Gastroesophageal sphincter (tissue), 4 donors: ENCODE data around the gene USHBP1. TPM values are rescaled to one million over a fixed set of nuclear protein-coding genes. Genes with fewer than 3 reads are reported as not detected.

Experiments used
- ATAC-seq: fragments of 150-250 bp; one replicate; pipeline ENCODE4 v1.9.1; 2016; ENCODE audit warnings: mild to moderate bottlenecking, moderate library complexity
- H3K27ac ChIP-seq, 4 donors: fragments of 200-600 bp; sonication (generic) in 3 of 4; 1 replicate in 3 of 4; 2 replicates in 1 of 4; pipeline ENCODE4 v1.5.1; 2016 to 2019
- H3K27me3 ChIP-seq: fragments of 200-600 bp; sonication (generic); one replicate; pipeline ENCODE4 v1.5.1; 2019
- H3K36me3 ChIP-seq, 2 donors: fragments of 200-600 bp; sonication (generic); one replicate each; pipeline ENCODE4 v1.5.1; 2019; ENCODE audit warnings: control low read depth in 1 of 2
- H3K4me1 ChIP-seq, 3 donors: fragments of 200-600 bp; sonication (generic); 1 replicate in 2 of 3; 2 replicates in 1 of 3; pipeline ENCODE4 v1.5.1; 2016 to 2019; ENCODE audit warnings: control low read depth in 2 of 3
- H3K4me3 ChIP-seq, 2 donors: fragments of 200-600 bp; sonication (generic); one replicate each; pipeline ENCODE4 v1.5.1; 2019; ENCODE audit warnings: mild to moderate bottlenecking in 1 of 2, moderate library complexity in 1 of 2
- H3K9me3 ChIP-seq, 3 donors: fragments of 200-600 bp; sonication (generic); one replicate each; pipeline ENCODE4 v1.5.1; 2017 to 2019; ENCODE audit warnings: control low read depth in 2 of 3
- EP300 ChIP-seq: sonication (generic); formaldehyde crosslinking; IDR thresholded peaks from one replicate; pipeline ENCODE4 v1.6.1; 2017; ENCODE audit warnings: antibody characterized with exemption, mild to moderate bottlenecking
- POLR2A ChIP-seq, 2 donors: fragments of 450-650 bp; IDR thresholded peaks; one replicate each; pipeline ENCODE4 v1.6.1; 2017; ENCODE audit warnings: antibody characterized with exemption in 2 of 2, mild to moderate bottlenecking in 2 of 2, moderate library complexity in 1 of 2
- POLR2AphosphoS5 ChIP-seq: sonication (generic); formaldehyde crosslinking; IDR thresholded peaks from one replicate; pipeline ENCODE4 v1.6.1; 2017; ENCODE audit warnings: antibody characterized with exemption
- WGBS, 2 donors: methylation state at CpG; one replicate each; pipeline ENCODE4 v1.1.5; 2018; ENCODE audit warnings: low coverage in 1 of 2; 5-methylcytosine and 5-hydroxymethylcytosine counted together
- total RNA-seq, 4 donors: library from RNA; depleted of rRNA; stranded (reverse); fragments of >200 nt; gene quantifications; one replicate each; pipeline ENCODE4 v1.1.0, GENCODE V29; 2016
- TF ChIP-seq, protein P1 (sequence below), 4 experiments: fragments of 200-600 bp in 2 of 4; fragments of 450-650 bp in 2 of 4; sonication (generic) in 1 of 4; IDR thresholded peaks; one replicate each; pipeline ENCODE4 v1.5.1; 2017 to 2019; ENCODE audit warnings: antibody characterized with exemption in 4 of 4, mild to moderate bottlenecking in 2 of 4, moderate library complexity in 2 of 4

USHBP1 gene
- total RNA-seq, 4 donors from 2014 or later = 4.6 to 9.6 (median 5.1) TPM

DNA sequence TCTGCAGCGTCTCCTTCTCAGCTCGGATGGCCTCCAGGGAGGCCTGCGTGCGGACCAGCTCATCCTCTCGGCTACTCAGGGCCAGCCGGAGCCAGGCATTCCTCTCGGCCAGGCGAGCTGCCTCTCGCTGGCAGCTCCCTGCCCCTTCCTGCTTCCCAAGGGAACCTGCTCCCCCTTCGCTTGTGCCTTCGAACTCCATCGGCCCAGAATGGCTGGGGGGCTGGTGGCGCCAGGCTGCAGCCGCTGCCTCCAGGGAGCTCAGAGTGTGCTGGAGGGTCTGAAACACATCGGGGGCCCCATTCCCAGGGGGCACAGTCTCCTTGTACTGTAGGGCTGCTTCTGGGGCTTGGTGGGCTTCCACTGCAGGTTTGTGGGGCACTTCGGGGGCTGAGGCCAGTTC, 2.0 kb downstream of the USHBP1 start:
- no CpG with 5 or more reads among the region's 16 CpGs for WGBS, 2 donors
- no peak for ATAC-seq

DNA sequence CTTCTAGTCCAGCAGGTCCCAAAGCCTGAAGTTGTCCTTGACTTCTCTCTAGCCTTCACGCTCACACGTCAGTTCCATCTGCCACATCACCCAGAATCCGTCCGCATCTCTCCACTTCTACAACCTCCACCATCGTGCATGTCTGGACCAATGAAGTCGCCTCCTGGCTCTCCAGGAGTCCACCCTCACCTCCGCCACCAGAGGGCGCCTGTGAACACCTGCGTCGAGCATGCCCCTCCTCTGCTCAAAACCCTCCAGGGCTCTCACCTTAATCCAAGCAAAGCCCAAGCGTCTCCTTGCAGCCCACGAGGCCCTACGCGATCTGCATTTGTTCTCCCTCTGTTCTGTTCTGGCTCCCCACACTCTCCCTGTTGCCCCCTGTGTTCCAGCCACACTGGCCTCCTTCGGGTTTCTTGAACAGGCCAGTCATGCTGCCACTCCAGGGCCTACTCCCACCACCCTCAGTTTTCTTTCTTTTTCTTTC, 3.7 kb downstream of the USHBP1 start:
- WGBS, 2 donors = 18 to 19% methylated on average over 13 to 15 of the region's 15 CpGs
- Histone ChIP-seq H3K9me3 (peaks cover 0 to 9% (median 0%) of the 10 kb centered on the region in 3 donors), H3K27me3 (no peaks in the 10 kb centered on the region)

More for the DNA sequence above, 2.0 kb downstream of the USHBP1 start:
- Histone ChIP-seq H3K9me3 (peaks cover 0 to 9% (median 0%) of the 10 kb centered on the region in 3 donors), H3K4me1 (peaks cover 0 to under 1% (median 0%) of the 10 kb centered on the region in 3 donors), H3K36me3 (no peaks in the 10 kb centered on the region), H3K27ac (no peak overlapping the region), H3K27me3 (no peaks in the 10 kb centered on the region), H3K4me3 (peak overlapping the region in 1 of 2 donors; percentile 41)
- TF ChIP-seq EP300 = no peak
- TF ChIP-seq POLR2AphosphoS5 = no peak
- TF ChIP-seq, protein P1, sequence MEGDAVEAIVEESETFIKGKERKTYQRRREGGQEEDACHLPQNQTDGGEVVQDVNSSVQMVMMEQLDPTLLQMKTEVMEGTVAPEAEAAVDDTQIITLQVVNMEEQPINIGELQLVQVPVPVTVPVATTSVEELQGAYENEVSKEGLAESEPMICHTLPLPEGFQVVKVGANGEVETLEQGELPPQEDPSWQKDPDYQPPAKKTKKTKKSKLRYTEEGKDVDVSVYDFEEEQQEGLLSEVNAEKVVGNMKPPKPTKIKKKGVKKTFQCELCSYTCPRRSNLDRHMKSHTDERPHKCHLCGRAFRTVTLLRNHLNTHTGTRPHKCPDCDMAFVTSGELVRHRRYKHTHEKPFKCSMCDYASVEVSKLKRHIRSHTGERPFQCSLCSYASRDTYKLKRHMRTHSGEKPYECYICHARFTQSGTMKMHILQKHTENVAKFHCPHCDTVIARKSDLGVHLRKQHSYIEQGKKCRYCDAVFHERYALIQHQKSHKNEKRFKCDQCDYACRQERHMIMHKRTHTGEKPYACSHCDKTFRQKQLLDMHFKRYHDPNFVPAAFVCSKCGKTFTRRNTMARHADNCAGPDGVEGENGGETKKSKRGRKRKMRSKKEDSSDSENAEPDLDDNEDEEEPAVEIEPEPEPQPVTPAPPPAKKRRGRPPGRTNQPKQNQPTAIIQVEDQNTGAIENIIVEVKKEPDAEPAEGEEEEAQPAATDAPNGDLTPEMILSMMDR (IDR thresholded peaks at IDR 0.05) = no peak
- TF ChIP-seq POLR2A (IDR thresholded peaks at IDR 0.05) = no peak

DNA sequence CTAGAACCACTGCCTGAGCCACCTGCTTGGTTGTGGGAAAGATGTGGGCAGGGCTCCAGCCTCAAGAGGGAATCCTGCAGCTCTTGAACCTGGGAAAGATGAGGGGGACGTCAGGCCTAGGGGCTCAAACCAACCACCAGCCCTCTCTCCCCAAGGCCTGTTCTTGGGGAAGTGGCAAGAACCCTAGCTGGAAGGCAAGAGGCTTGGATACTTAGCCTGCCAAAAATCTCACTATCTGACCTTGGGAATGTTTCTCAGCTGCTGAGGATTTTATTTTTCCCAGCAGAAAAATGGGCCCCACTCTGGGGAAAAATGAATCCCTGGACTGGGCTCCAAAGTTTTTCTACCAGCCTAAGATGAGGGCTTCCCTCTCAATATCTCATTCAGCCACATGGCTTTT, 4.6 kb downstream of the USHBP1 start:
- Histone ChIP-seq H3K4me1 (no peaks in the 10 kb centered on the region), H3K9me3 (peaks cover 0 to 9% (median 0%) of the 10 kb centered on the region in 3 donors), H3K4me3 (no peak overlapping the region), H3K27ac (no peak overlapping the region), H3K36me3 (peaks cover 0 to 3% of the 10 kb centered on the region in 2 donors), H3K27me3 (no peaks in the 10 kb centered on the region)
- TF ChIP-seq EP300 (no peak), POLR2A (IDR thresholded peaks at IDR 0.05) (no peak), POLR2AphosphoS5 (no peak)
- no CpG with 5 or more reads among the region's 1 CpG for WGBS, 2 donors
- no peak for ATAC-seq

More for the DNA sequence above, 3.7 kb downstream of the USHBP1 start:
- Histone ChIP-seq H3K36me3 (no peaks in the 10 kb centered on the region), H3K4me3 (no peak overlapping the region), H3K4me1 (no peaks in the 10 kb centered on the region), H3K27ac (no peak overlapping the region)
- TF ChIP-seq, protein P1 (IDR thresholded peaks at IDR 0.05) = peak in 3 of 4 experiments; percentile 80 to 91 (median 81)
- no peak for TF ChIP-seq POLR2A (IDR thresholded peaks at IDR 0.05)
- no peak for TF ChIP-seq EP300
- TF ChIP-seq POLR2AphosphoS5 = no peak
- ATAC-seq = peak; percentile 90

DNA sequence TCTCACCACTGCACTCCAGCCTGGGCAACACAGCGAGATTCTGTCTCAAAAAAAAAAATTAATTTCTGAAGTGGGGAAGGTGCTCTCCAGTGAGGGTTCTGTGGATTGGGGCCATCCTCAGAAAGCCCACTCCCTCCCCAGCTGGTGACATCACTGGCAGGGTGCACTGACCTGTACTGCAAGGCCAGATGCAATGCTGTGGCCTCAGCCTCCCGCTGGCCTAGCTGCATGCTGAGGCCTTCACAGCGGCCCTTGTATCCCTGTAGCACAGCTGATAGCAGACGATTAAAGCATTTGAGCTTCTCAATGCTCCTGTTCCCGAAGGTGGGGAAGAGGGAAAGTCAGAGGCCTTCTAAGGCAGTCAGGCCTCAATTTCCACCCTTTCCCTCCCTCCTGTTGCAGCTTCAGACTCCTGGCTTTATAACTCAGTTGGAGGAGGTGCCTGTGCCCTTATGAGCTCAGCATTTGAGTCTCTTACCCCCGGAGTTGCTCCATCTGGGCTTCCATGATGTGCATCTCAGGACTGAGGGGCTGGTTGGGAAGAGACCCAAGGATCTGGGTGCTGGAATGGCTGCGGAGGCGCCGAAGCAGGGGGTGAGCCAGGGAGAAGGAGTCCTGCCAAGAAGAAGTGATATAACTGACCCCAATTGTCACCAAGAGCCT, 5.3 kb downstream of the USHBP1 start:
- no peaks in the 10 kb centered on the region for H3K27me3 ChIP-seq
- H3K4me1 ChIP-seq = no peaks in the 10 kb centered on the region
- peaks cover 0 to 9% (median 0%) of the 10 kb centered on the region in 3 donors for H3K9me3 ChIP-seq
- no peak overlapping the region for H3K27ac ChIP-seq
- ATAC-seq = no peak
- no peak for TF ChIP-seq POLR2AphosphoS5
- no peak for TF ChIP-seq POLR2A (IDR thresholded peaks at IDR 0.05)
- no peak for TF ChIP-seq EP300
- TF ChIP-seq, protein P1 (IDR thresholded peaks at IDR 0.05) = no peak
- no peak overlapping the region for H3K4me3 ChIP-seq
- H3K36me3 ChIP-seq = peaks cover 0 to 3% of the 10 kb centered on the region in 2 donors
- WGBS, 2 donors = 80 to 84% methylated on average over 2 to 8 of the region's 9 CpGs

DNA sequence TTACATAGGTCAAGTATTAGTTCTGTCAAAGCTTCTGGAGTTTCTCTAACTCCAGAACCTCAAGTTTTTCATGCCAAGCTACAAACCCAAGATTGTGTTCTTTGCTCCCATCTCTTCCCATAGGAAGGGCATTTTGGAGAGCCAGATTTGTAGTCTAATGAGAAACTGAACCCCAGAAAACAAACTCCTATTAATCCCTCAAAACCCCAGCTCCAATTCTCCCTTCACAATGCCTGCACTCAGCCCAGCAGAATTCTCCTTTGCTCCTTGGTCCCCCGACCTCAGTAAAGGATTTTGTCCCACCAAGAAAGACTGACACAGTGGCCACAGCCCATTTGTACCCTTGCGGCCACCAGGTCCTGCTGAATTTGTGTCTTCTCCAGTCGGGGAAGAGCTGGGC, 8.4 kb downstream of the USHBP1 start:
- no peak overlapping the region for H3K4me3 ChIP-seq
- ATAC-seq = no peak
- WGBS, 2 donors = 69 to 86% methylated on average over 2 of the region's 3 CpGs
- peaks cover 0 to 9% (median 0%) of the 10 kb centered on the region in 3 donors for H3K9me3 ChIP-seq
- no peaks in the 10 kb centered on the region for H3K4me1 ChIP-seq
- peaks cover 0 to 3% of the 10 kb centered on the region in 2 donors for H3K36me3 ChIP-seq
- TF ChIP-seq EP300 (no peak), POLR2A (IDR thresholded peaks at IDR 0.05) (no peak), POLR2AphosphoS5 (no peak)
- TF ChIP-seq, protein P1 (IDR thresholded peaks at IDR 0.05) = no peak
- H3K27ac ChIP-seq = no peak overlapping the region
- H3K27me3 ChIP-seq = no peaks in the 10 kb centered on the region
